H9 (cell line): ENCODE results near the gene LINC01488. TPM values are rescaled to one million over a fixed set of nuclear protein-coding genes. Genes with fewer than 3 reads are reported as not detected.

Source experiments
- DNase-seq: peaks from one replicate; pipeline ENCODE4 v3.0.0-alpha.2; 2017
- H2AFZ ChIP-seq: one replicate; pipeline ENCODE4 v1.6.1; 2013; ENCODE audit warnings: mild to moderate bottlenecking, low read length, control low read depth, moderate library complexity
- H2AK5ac ChIP-seq: 2 replicates; pipeline ENCODE4 v1.6.1; 2013; ENCODE audit warnings: low read length, control low read depth, mixed read lengths; ENCODE audit not compliant: insufficient read length
- H2BK120ac ChIP-seq: one replicate; pipeline ENCODE4 v1.6.1; 2013; ENCODE audit warnings: low read depth, mild to moderate bottlenecking, low read length, control low read depth, inconsistent platforms; ENCODE audit not compliant: poor library complexity, severe bottlenecking
- H2BK12ac ChIP-seq: 2 replicates; pipeline ENCODE4 v1.6.1; 2013; ENCODE audit warnings: low read length, control low read depth, mixed read lengths, low read depth; ENCODE audit not compliant: insufficient read length
- H2BK15ac ChIP-seq: 2 replicates; pipeline ENCODE4 v1.6.1; 2013; ENCODE audit warnings: low read depth, low read length, control low read depth
- H2BK20ac ChIP-seq: one replicate; pipeline ENCODE4 v1.6.1; 2013; ENCODE audit warnings: low read depth, mild to moderate bottlenecking, low read length, control low read depth, inconsistent platforms; ENCODE audit not compliant: poor library complexity, severe bottlenecking
- H2BK5ac ChIP-seq: 2 replicates; pipeline ENCODE4 v1.6.1; 2013; ENCODE audit warnings: low read length, control low read depth, mixed read lengths; ENCODE audit not compliant: insufficient read length
- H3K14ac ChIP-seq: 2 replicates; pipeline ENCODE4 v1.6.1; 2013; ENCODE audit warnings: low read length, control low read depth; ENCODE audit not compliant: insufficient read depth
- H3K18ac ChIP-seq: 2 replicates; pipeline ENCODE4 v1.6.1; 2013; ENCODE audit warnings: low read depth, mild to moderate bottlenecking, mixed read lengths, low read length, control low read depth; ENCODE audit not compliant: insufficient read length
- H3K23ac ChIP-seq: 2 replicates; pipeline ENCODE4 v1.6.1; 2013; ENCODE audit warnings: low read length, control low read depth, mixed read lengths, low read depth; ENCODE audit not compliant: insufficient read length
- H3K23me2 ChIP-seq: 2 replicates; pipeline ENCODE4 v1.6.1; 2013; ENCODE audit warnings: low read depth, mild to moderate bottlenecking, mixed read lengths, low read length, control low read depth; ENCODE audit not compliant: insufficient read length, poor library complexity, severe bottlenecking
- H3K27ac ChIP-seq: 2 replicates; pipeline ENCODE4 v1.5.1; 2013; ENCODE audit warnings: low read length, control low read depth, mixed read lengths, low read depth; ENCODE audit not compliant: insufficient read length
- H3K27me3 ChIP-seq: 2 replicates; pipeline ENCODE4 v1.6.1; 2013; ENCODE audit warnings: low read length, control low read depth, inconsistent platforms; ENCODE audit not compliant: insufficient read depth
- H3K4ac ChIP-seq: 2 replicates; pipeline ENCODE4 v1.6.1; 2013; ENCODE audit warnings: low read depth, mild to moderate bottlenecking, control low read depth, inconsistent platforms, low read length, moderate library complexity
- H3K4me1 ChIP-seq: 2 replicates; pipeline ENCODE4 v1.6.1; 2013; ENCODE audit warnings: low read length, control low read depth, inconsistent platforms; ENCODE audit not compliant: insufficient read depth
- H3K4me2 ChIP-seq: 2 replicates; pipeline ENCODE4 v1.6.1; 2013; ENCODE audit warnings: low read length, control low read depth, mixed read lengths; ENCODE audit not compliant: insufficient read length, insufficient read depth
- H3K56ac ChIP-seq: 2 replicates; pipeline ENCODE4 v1.6.1; 2013; ENCODE audit warnings: low read depth, mild to moderate bottlenecking, mixed read lengths, low read length, control low read depth; ENCODE audit not compliant: insufficient read length
- H3K79me1 ChIP-seq: 2 replicates; pipeline ENCODE4 v1.6.1; 2013; ENCODE audit warnings: low read depth, mild to moderate bottlenecking, moderate library complexity, low read length, control low read depth, inconsistent platforms; ENCODE audit not compliant: insufficient read depth, poor library complexity, severe bottlenecking
- H3K79me2 ChIP-seq: 2 replicates; pipeline ENCODE4 v1.6.1; 2013; ENCODE audit warnings: low read length, control low read depth, inconsistent platforms; ENCODE audit not compliant: insufficient read depth
- H3K9ac ChIP-seq: 2 replicates; pipeline ENCODE4 v1.6.1; 2013; ENCODE audit warnings: low read length, control low read depth, mixed read lengths; ENCODE audit not compliant: insufficient read length; ENCODE audit errors: extremely low read depth
- H3K9me3 ChIP-seq: one replicate; pipeline ENCODE4 v1.6.1; 2013; ENCODE audit warnings: low read depth, low read length, inconsistent platforms; ENCODE audit not compliant: control insufficient read depth
- H3T11ph ChIP-seq: one replicate; pipeline ENCODE4 v1.6.1; 2013; ENCODE audit warnings: mild to moderate bottlenecking, low read length, control low read depth, inconsistent platforms
- H4K20me1 ChIP-seq: one replicate; pipeline ENCODE4 v1.6.1; 2013; ENCODE audit not compliant: control insufficient read depth, insufficient read length, insufficient read depth
- H4K5ac ChIP-seq: 2 replicates; pipeline ENCODE4 v1.6.1; 2013; ENCODE audit warnings: low read depth, mild to moderate bottlenecking, mixed read lengths, low read length, control low read depth; ENCODE audit not compliant: insufficient read length
- H4K8ac ChIP-seq: replicated peaks from 2 replicates; pipeline ENCODE4 v1.6.1; 2013; ENCODE audit warnings: low read length, control low read depth, mixed read lengths, low read depth; ENCODE audit not compliant: insufficient read length
- H4K91ac ChIP-seq: 2 replicates; pipeline ENCODE4 v1.6.1; 2013; ENCODE audit warnings: low read depth, mild to moderate bottlenecking, moderate library complexity, mixed read lengths, low read length, control low read depth; ENCODE audit not compliant: insufficient read length
- H3K27ac Mint-ChIP-seq, 3 experiments: 2 replicates in 2 of 3; 3 replicates in 1 of 3; pipeline ENCODE4 v1.8.0; 2020 to 2021; ENCODE audit warnings: mixed read lengths in 3 of 3, mild to moderate bottlenecking in 1 of 3, moderate library complexity in 1 of 3
- H3K27me3 Mint-ChIP-seq: 2 replicates; pipeline ENCODE4 v1.8.0; 2021; ENCODE audit warnings: low read depth, mild to moderate bottlenecking, moderate library complexity, mixed read lengths
- H3K36me3 Mint-ChIP-seq, 3 experiments: 2 replicates in 2 of 3; 3 replicates in 1 of 3; pipeline ENCODE4 v1.8.0; 2020 to 2021; ENCODE audit warnings: low read depth in 3 of 3, mixed read lengths in 3 of 3; ENCODE audit not compliant: insufficient read depth in 1 of 3
- H3K4me1 Mint-ChIP-seq, 2 experiments: 2 replicates each; pipeline ENCODE4 v1.8.0; 2020; ENCODE audit warnings: mixed read lengths in 2 of 2
- H3K4me3 Mint-ChIP-seq, 2 experiments: 2 replicates in 1 of 2; 3 replicates in 1 of 2; pipeline ENCODE4 v1.8.0; 2020 to 2021; ENCODE audit warnings: mild to moderate bottlenecking in 2 of 2, mixed read lengths in 2 of 2, moderate library complexity in 1 of 2
- H3K9me3 Mint-ChIP-seq, 2 experiments: 2 replicates in 1 of 2; 3 replicates in 1 of 2; pipeline ENCODE4 v1.8.0; 2020; ENCODE audit warnings: mild to moderate bottlenecking in 2 of 2, mixed read lengths in 2 of 2, moderate library complexity in 1 of 2
- CTCF ChIP-seq: fragments of 200-600 bp; sonication (generic); conservative IDR thresholded peaks from 3 replicates; pipeline ENCODE4 v1.8.0; 2021; ENCODE audit warnings: antibody characterized with exemption, mild to moderate bottlenecking
- WGBS: extraction: QIAGEN DNeasy Blood & Tissue Kit; methylation state at CpG from one replicate; pipeline ENCODE4 v1.1.7; 2013; ENCODE audit warnings: missing lambda C conversion rate, low lambda C conversion rate, mixed read lengths; ENCODE audit not compliant: insufficient read length; ENCODE audit errors: extremely low coverage; 5-methylcytosine and 5-hydroxymethylcytosine counted together
- total RNA-seq: library from RNA; stranded (reverse); gene quantifications from 2 replicates; pipeline ENCODE4 v1.2.1, GENCODE V29; 2021

Gene LINC01488
- total RNA-seq, 1 experiment from 2014 or later, result not detected

GRCh38 chr11:69499918-69500284 lies 18.4 kb downstream of the LINC01488 start:
- Histone ChIP-seq H2AK5ac (no peak overlapping the region), H3K4me1 (no peaks in the 10 kb centered on the region), H4K5ac (no peak overlapping the region), H2BK12ac (no peak overlapping the region), H2BK5ac (no peak overlapping the region), H3K27me3 (no peaks in the 10 kb centered on the region), H3K56ac (no peak overlapping the region), H3K79me1 (no peaks in the 10 kb centered on the region), H3K23ac (no peak overlapping the region), H3K27ac (no peak overlapping the region), H4K8ac (no peak overlapping the region), H3T11ph (no peak overlapping the region), H3K14ac (no peak overlapping the region), H2BK15ac (no peak overlapping the region), H3K4ac (no peak overlapping the region), H4K91ac (no peak overlapping the region), H3K23me2 (no peaks in the 10 kb centered on the region), H3K4me2 (no peak overlapping the region), H3K79me2 (no peaks in the 10 kb centered on the region), H4K20me1 (no peaks in the 10 kb centered on the region), H2BK20ac (no peak overlapping the region), H3K9ac (no peak overlapping the region), H2BK120ac (no peak overlapping the region), H3K18ac (no peak overlapping the region), H3K9me3 (no peaks in the 10 kb centered on the region), H2AFZ (no peak overlapping the region)
- Mint-ChIP-seq H3K4me3 (no peak overlapping the region), H3K4me1 (no peaks in the 10 kb centered on the region), H3K9me3 (no peaks in the 10 kb centered on the region; a peak in 1 of 5 replicates), H3K27me3 (peaks cover 7% of the 10 kb centered on the region), H3K36me3 (no peaks in the 10 kb centered on the region), H3K27ac (no peak overlapping the region)
- TF ChIP-seq CTCF, result no peak
- WGBS, result no CpG with 5 or more reads among the region's 10 CpGs
- DNase-seq, result no peak
